ENCODE measurements around the gene TMEM63A. TPM values are rescaled to one million over a fixed set of nuclear protein-coding genes. Genes with fewer than 3 reads are reported as not detected.
"Not testable (repeated sequence)": the region's sequence is repeated elsewhere in the genome, so short reads cannot be mapped to it uniquely, and the experiment has no call there.

TMEM63A gene
- polyA plus RNA-seq, 1 of the 3 experiments (the other 2 are of a cell fraction): 13.5 TPM

GRCh38 chr1:225838793-225839192, 43.4 kb downstream of the TMEM63A start (continued):
- TF ChIP-seq SMC3 (IDR thresholded peaks at IDR 0.05; ENCODE audit: low read depth, low read length) (no peak), RXRA (IDR thresholded peaks at IDR 0.05; ENCODE audit: borderline replicate concordance, low read depth) (no peak), MAX (IDR thresholded peaks at IDR 0.05; ENCODE audit: low read depth) (no peak), FOXM1 (IDR thresholded peaks at IDR 0.05; ENCODE audit: low read depth) (no peak), NRF1 (IDR thresholded peaks at IDR 0.05; ENCODE audit: low read depth, low read length) (no peak), FOSL2 (IDR thresholded peaks at IDR 0.05; ENCODE audit: borderline replicate concordance, low read depth) (no peak)

- POLR2A ChIA-PET; H3K4me3 ChIP-seq (ENCODE audit: low read depth in 2 of 2, low read length in 1 of 2); H3K27me3 ChIP-seq (ENCODE audit: insufficient read depth); H3K4me1 ChIP-seq (ENCODE audit: control insufficient read depth in 1 of 2, insufficient read depth in 2 of 2, low read depth in 1 of 2, low read length in 1 of 2); DNase-seq; H3K27ac ChIP-seq (ENCODE audit: low read depth in 2 of 2, low read length in 1 of 2); H3K9ac ChIP-seq; H2AFZ ChIP-seq (ENCODE audit: low read depth); H3K4me2 ChIP-seq; H3K9me2 ChIP-seq; H3F3A ChIP-seq (replicated peaks; ENCODE audit: insufficient read depth); H3K79me2 ChIP-seq (ENCODE audit: insufficient read depth); H4K20me1 ChIP-seq (ENCODE audit: insufficient read depth); CTCF ChIA-PET; H3K9me3 ChIP-seq: not testable (repeated sequence)
- peaks cover 28 to 35% of the 10 kb centered on the region in 2 experiments for H3K36me3 ChIP-seq (replicated peaks in 1 of 2; ENCODE audit: control insufficient read depth in 1 of 2, insufficient read depth in 2 of 2, low read length in 1 of 2)
- WGBS (ENCODE audit: low lambda C conversion rate): 97% methylated on average over 4 of the region's 4 CpGs
Observed at GRCh38 chr1:225836296-225836695, 45.9 kb downstream of the TMEM63A start.

- H3K4me3 ChIP-seq (ENCODE audit: low read depth in 2 of 2, low read length in 1 of 2): no peak overlapping the region
- H3K27me3 ChIP-seq (ENCODE audit: insufficient read depth): no peaks in the 10 kb centered on the region
- no peaks in the 10 kb centered on the region for H3K79me2 ChIP-seq (ENCODE audit: insufficient read depth)
- no peaks in the 10 kb centered on the region for H3K9me3 ChIP-seq
- H3K4me2 ChIP-seq: no peak overlapping the region
- no peak overlapping the region for H2AFZ ChIP-seq (ENCODE audit: low read depth)
- no peaks in the 10 kb centered on the region; a peak in 1 of 4 replicates for H3K4me1 ChIP-seq (ENCODE audit: control insufficient read depth in 1 of 2, insufficient read depth in 2 of 2, low read depth in 1 of 2, low read length in 1 of 2)
- WGBS (ENCODE audit: low lambda C conversion rate): 81% methylated on average over 3 of the region's 3 CpGs
- H4K20me1 ChIP-seq (ENCODE audit: insufficient read depth): no peaks in the 10 kb centered on the region
- H3K9ac ChIP-seq: no peak overlapping the region
- POLR2A ChIA-PET: no interaction called here
- no peak overlapping the region for H3K27ac ChIP-seq (ENCODE audit: low read depth in 2 of 2, low read length in 1 of 2)
- H3F3A ChIP-seq (replicated peaks; ENCODE audit: insufficient read depth): no peaks in the 10 kb centered on the region
- no peak for TF ChIP-seq REST (IDR thresholded peaks at IDR 0.05; ENCODE audit: low read depth, low read length)
- no peak for TF ChIP-seq JUND (IDR thresholded peaks at IDR 0.05)
- no peak for TF ChIP-seq RXRA (IDR thresholded peaks at IDR 0.05; ENCODE audit: borderline replicate concordance, low read depth)
- TF ChIP-seq EP300 (IDR thresholded peaks at IDR 0.05; ENCODE audit: borderline replicate concordance in 1 of 2, low read depth in 1 of 2, low read length in 1 of 2): no peak
- TF ChIP-seq ZBTB33 (IDR thresholded peaks at IDR 0.05; ENCODE audit: borderline replicate concordance, low read depth): no peak
- TF ChIP-seq GATA2 (CRISPR knock-in tag; IDR thresholded peaks at IDR 0.05): no peak
- TF ChIP-seq RFX5 (IDR thresholded peaks at IDR 0.05; ENCODE audit: low read length): no peak
- TF ChIP-seq GABPA (IDR thresholded peaks at IDR 0.05; ENCODE audit: low read depth): no peak
- no peak for TF ChIP-seq TAF1 (IDR thresholded peaks at IDR 0.05; ENCODE audit: borderline replicate concordance, low read depth, low read length)
- no peak for TF ChIP-seq MEF2A (IDR thresholded peaks at IDR 0.05; ENCODE audit: borderline replicate concordance, low read depth)
- TF ChIP-seq CTCF (IDR thresholded peaks at IDR 0.05): no peak
- no peak for TF ChIP-seq FOSL2 (IDR thresholded peaks at IDR 0.05; ENCODE audit: borderline replicate concordance, low read depth)
- CTCF ChIA-PET: no interaction called here
- no peak for DNase-seq
- H3K9me2 ChIP-seq: no peaks in the 10 kb centered on the region
- peaks cover 28 to 36% of the 10 kb centered on the region in 2 experiments for H3K36me3 ChIP-seq (replicated peaks in 1 of 2; ENCODE audit: control insufficient read depth in 1 of 2, insufficient read depth in 2 of 2, low read length in 1 of 2)
Observed at GRCh38 chr1:225835856-225836255, 46.3 kb downstream of the TMEM63A start.

All from SK-N-SH (cell line).